Epithelial cell of proximal tubule (primary cell): Measurements from ENCODE around the gene DAGLB. TPM values are rescaled to one million over a fixed set of nuclear protein-coding genes. Genes with fewer than 3 reads are reported as not detected.
"Not testable (repeated sequence)": the region's sequence is repeated elsewhere in the genome, so short reads cannot be mapped to it uniquely, and the experiment has no call there.

Experiments
- DNase-seq: peaks from one replicate; pipeline ENCODE4 v3.0.0-alpha.2; 2011; ENCODE audit warnings: low read depth
- H3K4me3 ChIP-seq: 2 replicates; pipeline ENCODE4 v1.5.1; 2011; ENCODE audit warnings: low read depth, mild to moderate bottlenecking, low read length
- CTCF ChIP-seq: conservative IDR thresholded peaks from 2 replicates; pipeline ENCODE4 v1.5.1; 2012; ENCODE audit warnings: low read depth, mild to moderate bottlenecking, low read length
- total RNA-seq: library from RNA; depleted of rRNA; stranded (reverse); fragments of >200 nt; gene quantifications from 2 replicates; pipeline ENCODE4 v1.2.3, GENCODE V29; 2015

DAGLB gene
- total RNA-seq, 1 donor from 2014 or later: 7.3 TPM

- no peak for TF ChIP-seq CTCF
- H3K4me3 ChIP-seq: no peak overlapping the region
- DNase-seq: no peak
Measured at GRCh38 chr7:6409091-6409490, 38.7 kb downstream of the DAGLB start.

DNA sequence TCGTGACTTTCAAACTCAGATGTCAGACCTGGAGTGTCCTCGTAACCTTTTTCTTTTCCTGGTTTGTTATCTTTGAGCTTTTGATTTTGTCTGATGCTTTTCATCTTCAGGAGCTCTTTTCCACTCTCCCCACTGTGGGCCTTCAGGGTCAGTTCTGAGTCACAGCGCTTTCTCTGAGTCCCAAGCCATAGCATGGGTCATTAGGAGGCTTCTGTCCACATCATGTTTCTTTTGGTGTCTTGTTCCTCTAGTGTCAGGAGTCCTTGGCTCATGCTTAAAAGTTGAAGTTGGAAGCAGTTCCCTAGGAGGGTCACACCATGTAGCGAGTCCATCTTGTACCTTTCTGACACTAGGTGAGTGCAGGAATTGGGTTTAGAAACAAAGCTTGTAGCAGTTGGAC, 40.3 kb downstream of the DAGLB start:
- no peak overlapping the region for H3K4me3 ChIP-seq
- no peak for DNase-seq
- TF ChIP-seq CTCF: no peak

DNA sequence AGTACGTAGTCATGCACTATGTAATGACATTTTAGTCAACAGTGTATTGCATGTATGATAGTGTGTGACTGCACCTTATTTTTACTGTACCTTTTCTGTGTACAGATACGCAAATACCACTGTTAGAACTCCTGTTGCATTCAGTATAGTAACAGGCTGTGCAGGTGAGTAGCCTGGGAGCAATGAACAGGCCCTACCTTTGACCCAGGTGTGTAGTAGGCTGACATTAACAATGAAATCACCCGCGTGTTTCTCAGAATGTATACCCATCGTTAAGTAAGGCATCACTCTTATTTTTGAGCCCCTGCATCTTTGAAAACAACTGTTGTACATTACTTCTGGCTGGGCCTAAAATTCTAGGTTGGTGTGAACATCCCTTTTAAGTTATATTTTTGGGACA, 41.6 kb downstream of the DAGLB start:
- no peak for TF ChIP-seq CTCF
- no peak for DNase-seq
- no peak overlapping the region for H3K4me3 ChIP-seq

DNA sequence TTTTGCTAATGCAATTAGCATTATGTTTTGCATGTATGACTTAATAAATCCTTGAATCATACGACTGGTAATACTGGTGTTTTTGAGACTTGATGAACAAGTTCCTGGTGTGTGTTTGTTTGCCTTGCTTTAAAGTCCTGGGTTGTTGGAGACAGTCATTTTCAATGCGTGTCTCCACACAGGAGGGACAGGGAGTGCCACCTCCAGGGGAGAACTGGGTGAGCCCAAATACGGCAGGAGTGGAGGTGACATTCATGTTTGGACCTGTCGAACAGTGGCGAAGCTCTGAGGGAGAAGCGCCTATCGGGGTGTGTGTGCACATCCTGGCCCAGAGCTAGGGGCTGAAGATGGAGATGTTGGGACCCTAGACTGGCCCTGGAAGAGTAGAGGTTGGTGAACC, 43.8 kb downstream of the DAGLB start:
- TF ChIP-seq CTCF: no peak
- DNase-seq: no peak
- no peak overlapping the region for H3K4me3 ChIP-seq

GRCh38 chr7:6402741-6403140, 45.0 kb downstream of the DAGLB start:
- H3K4me3 ChIP-seq: no peak overlapping the region
- DNase-seq: no peak
- TF ChIP-seq CTCF: no peak

GRCh38 chr7:6402041-6402440, 45.7 kb downstream of the DAGLB start:
- no peak for DNase-seq
- TF ChIP-seq CTCF: no peak
- H3K4me3 ChIP-seq: no peak overlapping the region

GRCh38 chr7:6401536-6401935, 46.2 kb downstream of the DAGLB start:
- no peak overlapping the region for H3K4me3 ChIP-seq
- DNase-seq: no peak
- no peak for TF ChIP-seq CTCF

GRCh38 chr7:6400243-6401105, 47.3 kb downstream of the DAGLB start:
- H3K4me3 ChIP-seq, DNase-seq: not testable (repeated sequence)
